Natural killer cell (primary cell): ENCODE results near the gene FOXP1. TPM values are rescaled to one million over a fixed set of nuclear protein-coding genes. Genes with fewer than 3 reads are reported as not detected.

Experiments
- ATAC-seq, 3 donors: fragments of 150-1000 bp in 2 of 3; fragments of 200-7000 bp in 1 of 3; cut with Tn5 transposase; 1 replicate in 1 of 3; 2 replicates in 2 of 3; pipeline ENCODE4 v1.10.0; 2021; ENCODE audit warnings: mild to moderate bottlenecking in 2 of 3, moderate library complexity in 2 of 3
- DNase-seq, 2 donors: peaks; one replicate each; pipeline versions ENCODE4 v3.0.0 to v3.0.0-alpha.2; 2013 to 2021; ENCODE audit warnings: mixed read lengths in 1 of 2
- H3K27ac ChIP-seq: one replicate; pipeline ENCODE4 v1.5.1; 2013; ENCODE audit warnings: mild to moderate bottlenecking, low read length
- H3K27me3 ChIP-seq: one replicate; pipeline ENCODE4 v1.6.1; 2013; ENCODE audit warnings: low read length; ENCODE audit not compliant: control insufficient read depth, insufficient read depth
- H3K36me3 ChIP-seq: one replicate; pipeline ENCODE4 v1.6.1; 2013; ENCODE audit warnings: low read length; ENCODE audit not compliant: control insufficient read depth, insufficient read depth
- H3K4me1 ChIP-seq: one replicate; pipeline ENCODE4 v1.6.1; 2013; ENCODE audit warnings: low read length; ENCODE audit not compliant: control insufficient read depth, insufficient read depth
- H3K4me3 ChIP-seq: one replicate; pipeline ENCODE4 v1.5.1; 2013; ENCODE audit warnings: low read length
- H3K9me3 ChIP-seq: one replicate; pipeline ENCODE4 v1.6.1; 2013; ENCODE audit warnings: low read length; ENCODE audit not compliant: control insufficient read depth, insufficient read depth
- H3K27ac Mint-ChIP-seq, 2 donors: one replicate each; pipeline ENCODE4 v1.8.0; 2022; ENCODE audit warnings: mild to moderate bottlenecking in 2 of 2, mixed read lengths in 2 of 2, moderate library complexity in 1 of 2
- H3K27me3 Mint-ChIP-seq, 2 donors: one replicate each; pipeline ENCODE4 v1.8.0; 2022; ENCODE audit warnings: low read depth in 2 of 2, mixed read lengths in 2 of 2
- H3K36me3 Mint-ChIP-seq: one replicate; pipeline ENCODE4 v1.8.0; 2022; ENCODE audit warnings: mixed read lengths
- H3K4me1 Mint-ChIP-seq, 2 donors: one replicate each; pipeline ENCODE4 v1.8.0; 2022; ENCODE audit warnings: mixed read lengths in 2 of 2
- H3K4me3 Mint-ChIP-seq: one replicate; pipeline ENCODE4 v1.8.0; 2022; ENCODE audit warnings: mild to moderate bottlenecking, moderate library complexity, mixed read lengths
- H3K9me3 Mint-ChIP-seq, 2 donors: one replicate each; pipeline ENCODE4 v1.8.0; 2022; ENCODE audit warnings: mixed read lengths in 2 of 2
- WGBS: methylation state at CpG from one replicate; pipeline ENCODE4 v1.1.7; 2013; ENCODE audit warnings: missing lambda C conversion rate; ENCODE audit not compliant: insufficient coverage; 5-methylcytosine and 5-hydroxymethylcytosine counted together
- intact Hi-C: fragments of 100-400 bp; cut with micrococcal nuclease; formaldehyde crosslinking; loops from one replicate; pipeline ENCODE4 v1.14.2; 2022
- total RNA-seq, 4 donors: library from RNA; stranded (reverse); fragments of 120-200 nt in 1 of 4; gene quantifications; one replicate each; pipeline versions ENCODE4 v1.2.3 to v1.2.4, GENCODE V29; 2013 to 2022
- TF ChIP-seq, protein P1 (sequence below): fragments of 200-600 bp; IDR thresholded peaks from one replicate; pipeline ENCODE4 v1.8.0; 2022; ENCODE audit warnings: antibody characterized with exemption

Gene FOXP1
- total RNA-seq, 3 donors from 2014 or later (not counting 1 experiment from before 2014, with no cell fraction given): 166 to 185 (median 166) TPM

- DNase-seq (no peak), ATAC-seq (no peak)
- intact Hi-C loops: no loop called here
- H3K4me1 ChIP-seq: no peaks in the 10 kb centered on the region
- H3K9me3 Mint-ChIP-seq: no peaks in the 10 kb centered on the region
- H3K36me3 ChIP-seq: no peaks in the 10 kb centered on the region
- H3K4me3 ChIP-seq: no peak overlapping the region
- no peaks in the 10 kb centered on the region for H3K9me3 ChIP-seq
- TF ChIP-seq, protein P1, sequence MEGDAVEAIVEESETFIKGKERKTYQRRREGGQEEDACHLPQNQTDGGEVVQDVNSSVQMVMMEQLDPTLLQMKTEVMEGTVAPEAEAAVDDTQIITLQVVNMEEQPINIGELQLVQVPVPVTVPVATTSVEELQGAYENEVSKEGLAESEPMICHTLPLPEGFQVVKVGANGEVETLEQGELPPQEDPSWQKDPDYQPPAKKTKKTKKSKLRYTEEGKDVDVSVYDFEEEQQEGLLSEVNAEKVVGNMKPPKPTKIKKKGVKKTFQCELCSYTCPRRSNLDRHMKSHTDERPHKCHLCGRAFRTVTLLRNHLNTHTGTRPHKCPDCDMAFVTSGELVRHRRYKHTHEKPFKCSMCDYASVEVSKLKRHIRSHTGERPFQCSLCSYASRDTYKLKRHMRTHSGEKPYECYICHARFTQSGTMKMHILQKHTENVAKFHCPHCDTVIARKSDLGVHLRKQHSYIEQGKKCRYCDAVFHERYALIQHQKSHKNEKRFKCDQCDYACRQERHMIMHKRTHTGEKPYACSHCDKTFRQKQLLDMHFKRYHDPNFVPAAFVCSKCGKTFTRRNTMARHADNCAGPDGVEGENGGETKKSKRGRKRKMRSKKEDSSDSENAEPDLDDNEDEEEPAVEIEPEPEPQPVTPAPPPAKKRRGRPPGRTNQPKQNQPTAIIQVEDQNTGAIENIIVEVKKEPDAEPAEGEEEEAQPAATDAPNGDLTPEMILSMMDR: no peak
- no peaks in the 10 kb centered on the region for H3K36me3 Mint-ChIP-seq
- WGBS: 83% methylated on average over 4 of the region's 6 CpGs
- H3K27ac ChIP-seq: no peak overlapping the region
- no peaks in the 10 kb centered on the region for H3K4me1 Mint-ChIP-seq
- H3K27ac Mint-ChIP-seq: no peak overlapping the region
- H3K27me3 ChIP-seq: no peaks in the 10 kb centered on the region
- H3K27me3 Mint-ChIP-seq: no peaks in the 10 kb centered on the region
- no peak overlapping the region for H3K4me3 Mint-ChIP-seq
Measured at GRCh38 chr3:71628522-71628921, 45.0 kb upstream of the FOXP1 start.

GRCh38 chr3:71625676-71626075 is 42.1 kb upstream of the FOXP1 start:
- Histone ChIP-seq H3K27me3 (no peaks in the 10 kb centered on the region), H3K4me1 (no peaks in the 10 kb centered on the region), H3K9me3 (no peaks in the 10 kb centered on the region), H3K27ac (no peak overlapping the region), H3K4me3 (no peak overlapping the region), H3K36me3 (no peaks in the 10 kb centered on the region)
- H3K27ac Mint-ChIP-seq: no peak overlapping the region
- ATAC-seq (no peak), DNase-seq (no peak)
- no peaks in the 10 kb centered on the region for H3K36me3 Mint-ChIP-seq
- H3K4me3 Mint-ChIP-seq: no peak overlapping the region
- H3K9me3 Mint-ChIP-seq: no peaks in the 10 kb centered on the region
- no peaks in the 10 kb centered on the region for H3K4me1 Mint-ChIP-seq
- TF ChIP-seq, protein P1: no peak
- intact Hi-C loops: no loop called here
- H3K27me3 Mint-ChIP-seq: no peaks in the 10 kb centered on the region

DNA sequence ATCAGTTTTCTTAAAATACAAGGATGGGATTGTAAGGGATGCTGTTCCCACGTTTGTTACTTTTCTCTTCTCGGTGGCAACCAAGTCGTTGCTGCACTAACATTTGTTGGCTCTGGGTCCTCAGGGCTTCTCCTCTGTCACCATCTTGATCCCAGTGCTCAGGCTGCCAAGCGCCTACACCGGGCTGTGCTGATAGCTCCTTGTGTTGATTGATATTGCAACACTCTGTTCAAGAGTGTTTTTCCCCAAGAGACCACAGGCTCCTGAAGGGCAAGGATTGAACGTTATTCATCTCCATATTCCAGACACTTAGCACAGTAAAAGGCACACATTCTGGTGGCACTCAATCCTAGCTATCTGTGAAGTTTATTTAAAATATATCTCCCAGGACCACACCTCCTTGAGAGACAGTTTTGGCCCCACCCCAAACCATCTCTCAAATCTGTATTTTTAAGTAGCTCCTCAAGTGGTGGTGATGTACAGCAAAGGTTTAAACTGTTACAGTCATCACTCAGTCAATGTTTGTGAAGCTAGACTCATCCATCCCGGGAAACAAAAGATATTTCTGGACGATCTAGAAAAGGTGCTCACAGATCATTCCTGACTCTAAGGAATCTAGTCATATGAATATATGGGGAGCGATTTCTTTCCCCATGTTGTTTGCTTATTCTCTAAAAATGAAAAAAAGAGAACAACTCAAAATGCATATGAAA is 38.5 kb upstream of the FOXP1 start:
- Mint-ChIP-seq H3K27ac (no peak overlapping the region), H3K9me3 (no peaks in the 10 kb centered on the region), H3K36me3 (no peaks in the 10 kb centered on the region), H3K4me3 (no peak overlapping the region), H3K27me3 (no peaks in the 10 kb centered on the region), H3K4me1 (no peaks in the 10 kb centered on the region)
- Histone ChIP-seq H3K4me1 (no peaks in the 10 kb centered on the region), H3K27ac (no peak overlapping the region), H3K4me3 (no peak overlapping the region), H3K36me3 (no peaks in the 10 kb centered on the region), H3K27me3 (no peaks in the 10 kb centered on the region), H3K9me3 (no peaks in the 10 kb centered on the region)
- intact Hi-C loops: no loop called here
- ATAC-seq (no peak), DNase-seq (no peak)
- WGBS: 90% methylated on average over 8 of the region's 9 CpGs
- TF ChIP-seq, protein P1: no peak

GRCh38 chr3:71618538-71618937 is 35.0 kb upstream of the FOXP1 start:
- H3K36me3 Mint-ChIP-seq: no peaks in the 10 kb centered on the region
- Histone ChIP-seq H3K9me3 (no peaks in the 10 kb centered on the region), H3K27ac (no peak overlapping the region), H3K36me3 (no peaks in the 10 kb centered on the region), H3K27me3 (no peaks in the 10 kb centered on the region), H3K4me1 (no peaks in the 10 kb centered on the region), H3K4me3 (no peak overlapping the region)
- 89% methylated on average over 6 of the region's 6 CpGs for WGBS
- intact Hi-C loops: no loop called here
- H3K9me3 Mint-ChIP-seq: no peaks in the 10 kb centered on the region
- H3K27ac Mint-ChIP-seq: no peak overlapping the region
- DNase-seq (no peak), ATAC-seq (no peak)
- TF ChIP-seq, protein P1: no peak
- H3K4me3 Mint-ChIP-seq: no peak overlapping the region
- H3K27me3 Mint-ChIP-seq: no peaks in the 10 kb centered on the region
- H3K4me1 Mint-ChIP-seq: no peaks in the 10 kb centered on the region
